ENCODE data around the gene SNX10. TPM values are rescaled to one million over a fixed set of nuclear protein-coding genes. Genes with fewer than 3 reads are reported as not detected.
"Not testable (repeated sequence)": the region's sequence is repeated elsewhere in the genome, so short reads cannot be mapped to it uniquely, and the experiment has no call there.

The SNX10 gene
- 6.3 TPM for polyA plus RNA-seq (2013, experiment 1 of 2)
- polyA plus RNA-seq (2013, experiment 2 of 2), result 6.7 TPM

DNA sequence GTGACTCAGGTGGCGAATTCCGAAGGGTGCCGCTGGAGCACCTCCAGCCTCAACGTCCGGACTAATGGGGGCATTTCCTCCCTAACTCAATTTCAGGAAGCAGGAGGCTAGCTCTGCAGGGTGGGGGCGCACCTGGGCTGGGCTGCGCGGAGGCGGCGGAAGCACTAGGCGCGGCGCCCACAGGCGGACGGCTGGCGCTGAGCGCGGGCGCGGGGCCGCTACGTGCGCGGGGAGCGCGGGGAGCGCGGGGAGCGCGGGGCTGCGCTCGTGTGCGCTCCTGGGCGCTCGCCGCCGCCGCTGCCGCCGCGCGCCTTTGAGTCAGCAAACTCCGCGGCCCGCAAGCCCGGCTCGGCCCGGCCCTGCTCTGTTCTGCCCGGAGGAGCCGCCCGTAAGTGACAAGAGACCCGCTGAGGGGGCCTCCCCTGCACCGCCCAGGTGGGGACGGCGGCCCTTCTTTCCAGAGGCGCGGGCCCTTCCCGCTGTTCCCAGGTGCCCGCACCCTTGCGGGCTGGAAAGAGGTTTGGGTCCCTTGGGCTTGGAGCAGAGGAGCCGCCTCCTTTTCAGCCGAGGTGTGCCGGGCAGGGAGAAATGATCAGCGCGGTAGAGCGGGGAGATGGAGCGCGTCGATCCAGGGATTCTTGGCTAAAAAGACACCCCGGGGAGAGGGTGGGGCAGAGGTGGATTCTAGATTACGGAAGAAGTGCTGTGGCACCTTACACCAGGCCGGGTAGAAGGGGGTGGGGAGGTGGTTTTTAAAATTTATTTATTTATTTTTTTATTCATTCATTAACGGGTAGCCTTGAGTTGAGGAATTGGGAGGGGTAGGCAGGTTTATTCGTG is at the start of gene SNX10:
SNX10 (plus strand) TSS at position 164 of the 840 bp plus-strand sequence. CDS start 54,581 bp downstream, outside the sequence.
- H3K9me3 ChIP-seq (ENCODE audit: control insufficient read depth, low read length), result no peaks in the 10 kb centered on the region
- H3K27ac ChIP-seq (ENCODE audit: low read depth, low read length, severe bottlenecking), result no peak within 1 kb of the TSS
- WGBS, 2 experiments (ENCODE audit: insufficient coverage in 2 of 2), result 2% methylated on average over 49 to 57 of the region's 74 CpGs
- H3K4me1 ChIP-seq (ENCODE audit: control insufficient read depth, insufficient read depth, low read length, poor library complexity, severe bottlenecking), result no peaks in the 10 kb centered on the region
- peak within 1 kb of the TSS; percentile 51 for H3K4me3 ChIP-seq (ENCODE audit: extremely low read depth, insufficient read depth, low read length, poor library complexity, severe bottlenecking)
- no peaks in the 10 kb centered on the region for H3K36me3 ChIP-seq (ENCODE audit: control insufficient read depth, insufficient read depth, low read length)

- no peaks in the 10 kb centered on the region for H3K36me3 ChIP-seq (ENCODE audit: control insufficient read depth, insufficient read depth, low read length)
- WGBS, 2 experiments (ENCODE audit: insufficient coverage in 2 of 2), result 91 to 100% methylated on average over 12 of the region's 13 CpGs
- H3K4me1 ChIP-seq (ENCODE audit: control insufficient read depth, insufficient read depth, low read length, poor library complexity, severe bottlenecking), result no peaks in the 10 kb centered on the region
- H3K4me3 ChIP-seq (ENCODE audit: extremely low read depth, insufficient read depth, low read length, poor library complexity, severe bottlenecking), result no peak overlapping the region
- H3K9me3 ChIP-seq (ENCODE audit: control insufficient read depth, low read length), result no peaks in the 10 kb centered on the region
- H3K27ac ChIP-seq (ENCODE audit: low read depth, low read length, severe bottlenecking), result no peak overlapping the region
Measured at GRCh38 chr7:26245150-26245549, 46.5 kb upstream of the SNX10 start.

- no peaks in the 10 kb centered on the region for H3K4me1 ChIP-seq (ENCODE audit: control insufficient read depth, insufficient read depth, low read length, poor library complexity, severe bottlenecking)
- H3K4me3 ChIP-seq (ENCODE audit: extremely low read depth, insufficient read depth, low read length, poor library complexity, severe bottlenecking), result no peak overlapping the region
- 93 to 97% methylated on average over 11 to 12 of the region's 12 CpGs for WGBS, 2 experiments (ENCODE audit: insufficient coverage in 2 of 2)
- H3K9me3 ChIP-seq (ENCODE audit: control insufficient read depth, low read length), result no peaks in the 10 kb centered on the region
- no peak overlapping the region for H3K27ac ChIP-seq (ENCODE audit: low read depth, low read length, severe bottlenecking)
- no peaks in the 10 kb centered on the region for H3K36me3 ChIP-seq (ENCODE audit: control insufficient read depth, insufficient read depth, low read length)
Measured at GRCh38 chr7:26250239-26250638, 41.4 kb upstream of the SNX10 start.

DNA sequence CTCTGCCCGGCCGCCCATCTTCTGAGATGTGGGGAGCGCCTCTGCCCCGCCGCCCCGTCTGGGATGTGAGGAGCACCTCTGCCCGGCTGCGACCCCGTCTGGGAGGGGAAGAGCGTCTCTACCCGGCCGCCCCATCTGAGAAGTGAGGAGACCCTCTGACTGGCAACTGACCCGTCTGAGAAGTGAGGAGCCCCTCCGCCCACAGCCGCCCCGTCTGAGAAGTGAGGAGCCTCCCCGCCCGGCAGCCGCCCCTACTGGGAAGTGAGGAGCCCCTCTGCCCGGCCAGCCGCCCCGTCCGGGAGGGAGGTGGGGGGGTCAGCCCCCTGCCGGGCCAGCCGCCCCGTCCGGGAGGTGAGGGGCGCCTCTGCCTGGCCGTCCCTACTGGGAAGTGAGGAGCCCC is 29.8 kb upstream of the SNX10 start:
- H3K27ac ChIP-seq (ENCODE audit: low read depth, low read length, severe bottlenecking); H3K4me1 ChIP-seq (ENCODE audit: control insufficient read depth, insufficient read depth, low read length, poor library complexity, severe bottlenecking); H3K4me3 ChIP-seq (ENCODE audit: extremely low read depth, insufficient read depth, low read length, poor library complexity, severe bottlenecking); H3K36me3 ChIP-seq (ENCODE audit: control insufficient read depth, insufficient read depth, low read length): not testable (repeated sequence)
- peaks cover 10% of the 10 kb centered on the region for H3K9me3 ChIP-seq (ENCODE audit: control insufficient read depth, low read length)
- WGBS, 2 experiments (ENCODE audit: insufficient coverage in 2 of 2), result 93 to 100% methylated on average over 3 to 9 of the region's 29 CpGs

- Histone ChIP-seq H3K36me3 (ENCODE audit: control insufficient read depth, insufficient read depth, low read length) (no peaks in the 10 kb centered on the region), H3K4me1 (ENCODE audit: control insufficient read depth, insufficient read depth, low read length, poor library complexity, severe bottlenecking) (no peaks in the 10 kb centered on the region), H3K4me3 (ENCODE audit: extremely low read depth, insufficient read depth, low read length, poor library complexity, severe bottlenecking) (no peak overlapping the region), H3K9me3 (ENCODE audit: control insufficient read depth, low read length) (peaks cover 10% of the 10 kb centered on the region), H3K27ac (ENCODE audit: low read depth, low read length, severe bottlenecking) (no peak overlapping the region)
- WGBS, 2 experiments (ENCODE audit: insufficient coverage in 2 of 2), result 92 to 100% methylated on average over 2 to 3 of the region's 6 CpGs
Measured at GRCh38 chr7:26265065-26265464, 26.6 kb upstream of the SNX10 start.

GRCh38 chr7:26265499-26266075 is 26.1 kb upstream of the SNX10 start:
- Histone ChIP-seq H3K9me3 (ENCODE audit: control insufficient read depth, low read length) (peaks cover 10% of the 10 kb centered on the region), H3K36me3 (ENCODE audit: control insufficient read depth, insufficient read depth, low read length) (no peaks in the 10 kb centered on the region), H3K27ac (ENCODE audit: low read depth, low read length, severe bottlenecking) (no peak overlapping the region), H3K4me3 (ENCODE audit: extremely low read depth, insufficient read depth, low read length, poor library complexity, severe bottlenecking) (no peak overlapping the region), H3K4me1 (ENCODE audit: control insufficient read depth, insufficient read depth, low read length, poor library complexity, severe bottlenecking) (no peaks in the 10 kb centered on the region)
- WGBS, 2 experiments (ENCODE audit: insufficient coverage in 2 of 2), result 78 to 91% methylated on average over 3 to 4 of the region's 5 CpGs

GRCh38 chr7:26267601-26268166 is 24.0 kb upstream of the SNX10 start:
- Histone ChIP-seq H3K4me3 (ENCODE audit: extremely low read depth, insufficient read depth, low read length, poor library complexity, severe bottlenecking) (no peak overlapping the region), H3K9me3 (ENCODE audit: control insufficient read depth, low read length) (peaks cover 10% of the 10 kb centered on the region), H3K36me3 (ENCODE audit: control insufficient read depth, insufficient read depth, low read length) (no peaks in the 10 kb centered on the region), H3K4me1 (ENCODE audit: control insufficient read depth, insufficient read depth, low read length, poor library complexity, severe bottlenecking) (no peaks in the 10 kb centered on the region), H3K27ac (ENCODE audit: low read depth, low read length, severe bottlenecking) (no peak overlapping the region)
- 98 to 100% methylated on average over 1 to 6 of the region's 9 CpGs for WGBS, 2 experiments (ENCODE audit: insufficient coverage in 2 of 2)

GRCh38 chr7:26275213-26275612 is 16.4 kb upstream of the SNX10 start:
- 100% methylated on average over 1 of the region's 3 CpGs; no CpG with 5 or more reads in 1 of the 2 experiments for WGBS, 2 experiments (ENCODE audit: insufficient coverage in 2 of 2)
- H3K27ac ChIP-seq (ENCODE audit: low read depth, low read length, severe bottlenecking), result no peak overlapping the region
- H3K36me3 ChIP-seq (ENCODE audit: control insufficient read depth, insufficient read depth, low read length), result no peaks in the 10 kb centered on the region
- no peaks in the 10 kb centered on the region for H3K9me3 ChIP-seq (ENCODE audit: control insufficient read depth, low read length)
- no peaks in the 10 kb centered on the region for H3K4me1 ChIP-seq (ENCODE audit: control insufficient read depth, insufficient read depth, low read length, poor library complexity, severe bottlenecking)
- no peak overlapping the region for H3K4me3 ChIP-seq (ENCODE audit: extremely low read depth, insufficient read depth, low read length, poor library complexity, severe bottlenecking)

- Histone ChIP-seq H3K4me3 (ENCODE audit: extremely low read depth, insufficient read depth, low read length, poor library complexity, severe bottlenecking) (no peak overlapping the region), H3K36me3 (ENCODE audit: control insufficient read depth, insufficient read depth, low read length) (no peaks in the 10 kb centered on the region), H3K9me3 (ENCODE audit: control insufficient read depth, low read length) (no peaks in the 10 kb centered on the region), H3K4me1 (ENCODE audit: control insufficient read depth, insufficient read depth, low read length, poor library complexity, severe bottlenecking) (no peaks in the 10 kb centered on the region), H3K27ac (ENCODE audit: low read depth, low read length, severe bottlenecking) (no peak overlapping the region)
- WGBS, 2 experiments (ENCODE audit: insufficient coverage in 2 of 2), result no CpG with 5 or more reads among the region's 1 CpG
Measured at GRCh38 chr7:26278770-26279169, 12.9 kb upstream of the SNX10 start.

DNA sequence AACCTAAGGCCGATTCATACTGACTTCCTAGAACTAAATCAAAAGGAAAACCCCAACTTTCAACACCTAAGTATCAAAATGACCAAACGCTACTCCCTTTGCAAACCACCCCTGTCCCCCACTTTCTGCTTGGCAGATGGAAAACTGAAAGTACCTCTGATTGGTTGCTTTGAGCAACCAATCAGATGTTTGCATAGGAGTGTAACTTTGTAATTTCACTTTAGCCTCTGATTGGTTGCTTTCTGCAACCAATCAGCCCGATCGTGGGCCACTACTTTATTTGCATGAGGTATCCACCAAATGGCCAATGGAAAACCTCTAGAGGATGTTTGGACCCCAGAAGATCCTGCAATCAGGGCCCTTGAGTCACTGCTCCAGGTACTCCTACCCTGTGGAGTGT is 12.3 kb upstream of the SNX10 start:
- no peak overlapping the region for H3K4me3 ChIP-seq (ENCODE audit: extremely low read depth, insufficient read depth, low read length, poor library complexity, severe bottlenecking)
- H3K27ac ChIP-seq (ENCODE audit: low read depth, low read length, severe bottlenecking), result no peak overlapping the region
- no peaks in the 10 kb centered on the region for H3K9me3 ChIP-seq (ENCODE audit: control insufficient read depth, low read length)
- H3K4me1 ChIP-seq (ENCODE audit: control insufficient read depth, insufficient read depth, low read length, poor library complexity, severe bottlenecking), result no peaks in the 10 kb centered on the region
- H3K36me3 ChIP-seq (ENCODE audit: control insufficient read depth, insufficient read depth, low read length), result no peaks in the 10 kb centered on the region
- WGBS, 2 experiments (ENCODE audit: insufficient coverage in 2 of 2), result 75 to 85% methylated on average over 2 of the region's 4 CpGs

DNA sequence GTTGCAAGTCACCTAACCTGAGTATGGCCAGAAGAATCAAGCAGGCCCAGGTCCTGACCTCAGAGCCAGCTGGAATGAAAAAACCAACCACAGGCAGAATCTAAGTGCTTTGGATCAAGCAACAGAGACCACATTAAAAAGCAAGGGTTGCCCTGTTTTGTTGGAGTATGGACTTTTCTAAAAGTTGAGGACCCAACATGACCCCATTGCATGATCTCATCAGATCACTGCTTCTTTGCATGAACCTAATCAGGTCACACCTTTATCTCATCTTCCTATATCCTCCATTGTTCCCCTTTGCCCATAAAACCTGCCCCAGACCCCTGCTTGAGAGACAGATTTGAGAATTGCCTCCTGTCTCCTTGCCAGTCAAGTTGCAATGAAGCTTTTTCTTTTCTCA is 11.6 kb upstream of the SNX10 start:
- Histone ChIP-seq H3K4me1 (ENCODE audit: control insufficient read depth, insufficient read depth, low read length, poor library complexity, severe bottlenecking) (no peaks in the 10 kb centered on the region), H3K9me3 (ENCODE audit: control insufficient read depth, low read length) (no peaks in the 10 kb centered on the region), H3K36me3 (ENCODE audit: control insufficient read depth, insufficient read depth, low read length) (no peaks in the 10 kb centered on the region)

More for the DNA sequence above, 11.6 kb upstream of the SNX10 start:
- Histone ChIP-seq H3K27ac (ENCODE audit: low read depth, low read length, severe bottlenecking) (no peak overlapping the region), H3K4me3 (ENCODE audit: extremely low read depth, insufficient read depth, low read length, poor library complexity, severe bottlenecking) (no peak overlapping the region)
